ENCODE measurements around the gene ARHGAP15.

DNA sequence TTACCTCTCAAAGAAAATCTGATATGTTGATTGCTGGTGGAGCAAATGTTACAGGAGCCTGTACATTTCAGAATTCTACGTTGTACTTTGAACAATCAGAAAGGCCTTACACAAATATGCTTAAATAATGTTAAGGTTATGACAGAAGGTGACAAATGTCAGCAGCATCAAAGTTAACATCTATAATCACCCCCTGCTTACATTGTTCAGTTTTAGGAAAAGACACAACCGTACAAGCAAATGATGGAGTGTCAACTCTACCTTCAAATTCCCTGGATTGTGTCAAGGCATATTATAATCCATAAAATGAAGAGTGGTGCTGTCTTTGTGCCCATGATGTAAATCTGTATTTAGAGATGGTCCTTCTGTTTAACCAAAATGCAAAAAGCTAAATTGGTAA, 465.5 kb downstream of the ARHGAP15 start:
- TF ChIP-seq EP300 (IDR thresholded peaks at IDR 0.05; ENCODE audit: low read depth), result no peak
- TF ChIP-seq, protein P1, sequence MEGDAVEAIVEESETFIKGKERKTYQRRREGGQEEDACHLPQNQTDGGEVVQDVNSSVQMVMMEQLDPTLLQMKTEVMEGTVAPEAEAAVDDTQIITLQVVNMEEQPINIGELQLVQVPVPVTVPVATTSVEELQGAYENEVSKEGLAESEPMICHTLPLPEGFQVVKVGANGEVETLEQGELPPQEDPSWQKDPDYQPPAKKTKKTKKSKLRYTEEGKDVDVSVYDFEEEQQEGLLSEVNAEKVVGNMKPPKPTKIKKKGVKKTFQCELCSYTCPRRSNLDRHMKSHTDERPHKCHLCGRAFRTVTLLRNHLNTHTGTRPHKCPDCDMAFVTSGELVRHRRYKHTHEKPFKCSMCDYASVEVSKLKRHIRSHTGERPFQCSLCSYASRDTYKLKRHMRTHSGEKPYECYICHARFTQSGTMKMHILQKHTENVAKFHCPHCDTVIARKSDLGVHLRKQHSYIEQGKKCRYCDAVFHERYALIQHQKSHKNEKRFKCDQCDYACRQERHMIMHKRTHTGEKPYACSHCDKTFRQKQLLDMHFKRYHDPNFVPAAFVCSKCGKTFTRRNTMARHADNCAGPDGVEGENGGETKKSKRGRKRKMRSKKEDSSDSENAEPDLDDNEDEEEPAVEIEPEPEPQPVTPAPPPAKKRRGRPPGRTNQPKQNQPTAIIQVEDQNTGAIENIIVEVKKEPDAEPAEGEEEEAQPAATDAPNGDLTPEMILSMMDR (IDR thresholded peaks at IDR 0.05), result no peak

Data from transverse colon (tissue), 3 donors.